GM18907 (cell line): ENCODE data around the gene LPAR5.
"Not testable (repeated sequence)": the region's sequence is repeated elsewhere in the genome, so short reads cannot be mapped to it uniquely, and the experiment has no call there.

Source experiments
- ATAC-seq: cut with Tn5 transposase; IDR thresholded peaks from one replicate; pipeline ENCODE4 v1.9.1; 2021; ENCODE audit warnings: mild to moderate bottlenecking, moderate library complexity; ENCODE audit not compliant: unreplicated experiment

LPAR5 gene

GRCh38 chr12:6607751-6608591, 27.8 kb downstream of the LPAR5 start:
- peak; percentile 43 for ATAC-seq

- ATAC-seq, result no peak
Measured at GRCh38 chr12:6606331-6607131, 29.2 kb downstream of the LPAR5 start.

- no peak for ATAC-seq
Measured at GRCh38 chr12:6605421-6606330, 30.1 kb downstream of the LPAR5 start.

- no peak for ATAC-seq
Measured at GRCh38 chr12:6604259-6605029, 31.3 kb downstream of the LPAR5 start.

GRCh38 chr12:6603095-6603567, 32.6 kb downstream of the LPAR5 start:
- ATAC-seq, result no peak

- no peak for ATAC-seq
Measured at GRCh38 chr12:6602526-6602925, 33.2 kb downstream of the LPAR5 start.

- not testable (repeated sequence) for ATAC-seq
Measured at GRCh38 chr12:6595673-6596072, 40.1 kb downstream of the LPAR5 start.

GRCh38 chr12:6592087-6592486, 43.7 kb downstream of the LPAR5 start:
- ATAC-seq, result no peak

GRCh38 chr12:6586569-6586968, 49.2 kb downstream of the LPAR5 start:
- ATAC-seq, result not testable (repeated sequence)

GRCh38 chr12:6584293-6584692, 51.5 kb downstream of the LPAR5 start:
- ATAC-seq, result no peak

GRCh38 chr12:6582959-6583358, 52.8 kb downstream of the LPAR5 start:
- ATAC-seq, result no peak

- ATAC-seq, result no peak
Measured at GRCh38 chr12:6582196-6582595, 53.6 kb downstream of the LPAR5 start.

- no peak for ATAC-seq
Measured at GRCh38 chr12:6575648-6576047, 60.1 kb downstream of the LPAR5 start.

- no peak for ATAC-seq
Measured at GRCh38 chr12:6574576-6575295, 61.0 kb downstream of the LPAR5 start.

GRCh38 chr12:6573001-6573400, 62.8 kb downstream of the LPAR5 start:
- ATAC-seq, result no peak

GRCh38 chr12:6570264-6570887, 65.4 kb downstream of the LPAR5 start:
- no peak for ATAC-seq

GRCh38 chr12:6569786-6570185, 66.0 kb downstream of the LPAR5 start:
- no peak for ATAC-seq

- ATAC-seq, result no peak
Measured at GRCh38 chr12:6569312-6569711, 66.4 kb downstream of the LPAR5 start.
